SK-N-SH (cell line): Measurements from ENCODE around the gene KIF2A. TPM values are rescaled to one million over a fixed set of nuclear protein-coding genes. Genes with fewer than 3 reads are reported as not detected.

Experiments
- CTCF ChIA-PET: fragments of 300-600, 350-600 bp; formaldehyde crosslinking; extraction: SDS; loops from one replicate; lab custom pipeline; 2021; lab: Yijun Ruan, JAX
- POLR2A ChIA-PET: fragments of 350-600 bp; sonication (Branson Sonifier 250); formaldehyde crosslinking; extraction: SDS; loops from one replicate; lab custom pipeline; 2020; ENCODE audit warnings: antibody characterized with exemption, inconsistent platforms; lab: Yijun Ruan, JAX
- DNase-seq: peaks from one replicate; pipeline ENCODE4 v3.0.0; 2012
- H2AFZ ChIP-seq: fragments of 200-600 bp; sonication (generic); 2 replicates; pipeline ENCODE4 v1.8.1; 2016; ENCODE audit warnings: antibody characterized with exemption, mild to moderate bottlenecking, low read depth
- H3F3A ChIP-seq: fragments of 200-600 bp; sonication (generic); replicated peaks from 2 replicates; pipeline ENCODE3; 2016; ENCODE audit warnings: antibody characterized with exemption, mild to moderate bottlenecking; ENCODE audit not compliant: insufficient read depth
- H3K27ac ChIP-seq, 2 experiments: fragments of 200-500 bp in 1 of 2; fragments of 200-600 bp in 1 of 2; sonication (Bioruptor generic) in 1 of 2; sonication (generic), shearing (Covaris generic) in 1 of 2; 2 replicates each; pipeline versions ENCODE4 v1.5.1 to v1.6.1; 2014 to 2016; ENCODE audit warnings: low read depth in 2 of 2, inconsistent platforms in 1 of 2, low read length in 1 of 2, mild to moderate bottlenecking in 1 of 2, mixed read lengths in 1 of 2
- H3K27me3 ChIP-seq: fragments of 200-600 bp; sonication (generic), shearing (Covaris generic); 2 replicates; pipeline ENCODE4 v1.6.1; 2016; ENCODE audit warnings: mixed run types; ENCODE audit not compliant: insufficient read depth
- H3K36me3 ChIP-seq, 2 experiments: fragments of 200-500 bp in 1 of 2; fragments of 200-600 bp in 1 of 2; sonication (Bioruptor generic) in 1 of 2; sonication (generic) in 1 of 2; replicated peaks in 1 of 2; 2 replicates each; pipeline versions ENCODE3 to v1.5.1; 2014 to 2016; ENCODE audit warnings: low read length in 1 of 2, mild to moderate bottlenecking in 1 of 2; ENCODE audit not compliant: insufficient read depth in 2 of 2, control insufficient read depth in 1 of 2
- H3K4me1 ChIP-seq, 2 experiments: fragments of 200-500 bp in 1 of 2; fragments of 200-600 bp in 1 of 2; sonication (Bioruptor generic) in 1 of 2; sonication (generic), shearing (Covaris generic) in 1 of 2; 2 replicates each; pipeline versions ENCODE4 v1.5.1 to v1.6.1; 2014 to 2016; ENCODE audit warnings: low read depth in 1 of 2, low read length in 1 of 2, mixed run types in 1 of 2; ENCODE audit not compliant: insufficient read depth in 2 of 2, control insufficient read depth in 1 of 2
- H3K4me2 ChIP-seq: fragments of 200-600 bp; sonication (generic), shearing (Covaris generic); 2 replicates; pipeline ENCODE4 v1.6.1; 2017; ENCODE audit warnings: mixed run types
- H3K4me3 ChIP-seq, 2 experiments: fragments of 200-500 bp in 1 of 2; fragments of 200-600 bp in 1 of 2; sonication (Bioruptor generic) in 1 of 2; sonication (generic), shearing (Covaris generic) in 1 of 2; 2 replicates each; pipeline versions ENCODE4 v1.5.1 to v1.8.1; 2014 to 2016; ENCODE audit warnings: low read depth in 2 of 2, inconsistent platforms in 1 of 2, low read length in 1 of 2, mild to moderate bottlenecking in 1 of 2, mixed read lengths in 1 of 2, moderate library complexity in 1 of 2
- H3K79me2 ChIP-seq: fragments of 200-600 bp; sonication (generic); 2 replicates; pipeline ENCODE4 v1.8.1; 2017; ENCODE audit warnings: mild to moderate bottlenecking; ENCODE audit not compliant: insufficient read depth
- H3K9ac ChIP-seq: fragments of 200-600 bp; sonication (generic); 2 replicates; pipeline ENCODE4 v1.6.1; 2017; ENCODE audit warnings: mixed run types
- H3K9me2 ChIP-seq: fragments of 200-600 bp; sonication (generic); 2 replicates; pipeline ENCODE4 v1.6.1; 2017; ENCODE audit warnings: mixed run types
- H3K9me3 ChIP-seq: fragments of 200-600 bp; sonication (generic); 2 replicates; pipeline ENCODE4 v1.6.1; 2017; ENCODE audit warnings: mixed run types, mild to moderate bottlenecking, moderate library complexity
- H4K20me1 ChIP-seq: fragments of 200-600 bp; sonication (generic); 2 replicates; pipeline ENCODE4 v1.6.1; 2017; ENCODE audit warnings: mild to moderate bottlenecking, mixed run types; ENCODE audit not compliant: insufficient read depth
- CHD2 ChIP-seq: fragments of 150-350 bp; IDR thresholded peaks from 2 replicates; pipeline ENCODE4 v1.6.1; 2018; ENCODE audit warnings: low read length; ENCODE audit not compliant: partially characterized antibody
- ELF1 ChIP-seq: IDR thresholded peaks from 2 replicates; pipeline ENCODE4 v1.4.0; 2012
- FOXJ3 ChIP-seq: sonication (generic); formaldehyde crosslinking; IDR thresholded peaks from 2 replicates; pipeline ENCODE4 v1.5.1; 2020; ENCODE audit warnings: mild to moderate bottlenecking, missing genetic modification reagents
- FOXM1 ChIP-seq: IDR thresholded peaks from 2 replicates; pipeline ENCODE4 v1.4.0; 2012; ENCODE audit warnings: low read depth, mild to moderate bottlenecking
- GABPA ChIP-seq: IDR thresholded peaks from 2 replicates; pipeline ENCODE4 v1.4.0; 2012; ENCODE audit warnings: low read depth, mild to moderate bottlenecking
- GATA2 ChIP-seq: sonication (generic); formaldehyde crosslinking; IDR thresholded peaks from 2 replicates; pipeline ENCODE4 v1.5.0; 2020; ENCODE audit warnings: mild to moderate bottlenecking, missing genetic modification reagents
- IRF3 ChIP-seq: fragments of 150-350 bp; IDR thresholded peaks from 2 replicates; pipeline ENCODE4 v1.6.1; 2016; ENCODE audit warnings: mild to moderate bottlenecking, low read depth, low read length
- MEF2A ChIP-seq: IDR thresholded peaks from 2 replicates; pipeline ENCODE4 v1.4.0; 2012; ENCODE audit warnings: low read depth, borderline replicate concordance
- MXI1 ChIP-seq: IDR thresholded peaks from 2 replicates; pipeline ENCODE4 v1.6.1; 2012; ENCODE audit warnings: mild to moderate bottlenecking, low read depth, low read length, improper control_type of control experiment
- NFIC ChIP-seq: IDR thresholded peaks from 2 replicates; pipeline ENCODE4 v1.4.0; 2012; ENCODE audit warnings: borderline replicate concordance
- NRF1 ChIP-seq: IDR thresholded peaks from 2 replicates; pipeline ENCODE4 v1.6.1; 2012; ENCODE audit warnings: low read depth, mild to moderate bottlenecking, low read length
- POLR2AphosphoS5 ChIP-seq: IDR thresholded peaks from 2 replicates; pipeline ENCODE4 v1.6.1; 2012; ENCODE audit warnings: low read depth, low read length
- RCOR1 ChIP-seq: fragments of 150-350 bp; IDR thresholded peaks from 2 replicates; pipeline ENCODE4 v1.6.1; 2017; ENCODE audit warnings: antibody characterized with exemption, low read length
- RFX5 ChIP-seq: IDR thresholded peaks from 2 replicates; pipeline ENCODE4 v1.6.1; 2012; ENCODE audit warnings: mild to moderate bottlenecking, improper control_type of control experiment, low read length
- SIN3A ChIP-seq: IDR thresholded peaks from 2 replicates; pipeline ENCODE4 v1.6.1; 2012; ENCODE audit warnings: low read depth, mild to moderate bottlenecking, low read length, moderate library complexity, borderline replicate concordance
- TAF1 ChIP-seq: IDR thresholded peaks from 2 replicates; pipeline ENCODE4 v1.6.1; 2012; ENCODE audit warnings: low read depth, mild to moderate bottlenecking, low read length, moderate library complexity, borderline replicate concordance
- TCF12 ChIP-seq: IDR thresholded peaks from 2 replicates; pipeline ENCODE4 v1.4.0; 2012
- TEAD4 ChIP-seq: IDR thresholded peaks from 2 replicates; pipeline ENCODE4 v1.4.0; 2012; ENCODE audit warnings: mild to moderate bottlenecking, borderline replicate concordance; ENCODE audit not compliant: insufficient read depth
- YY1 ChIP-seq: IDR thresholded peaks from 2 replicates; pipeline ENCODE4 v1.4.0; 2012; ENCODE audit warnings: low read depth, mild to moderate bottlenecking
- WGBS: methylation state at CpG from one replicate; pipeline ENCODE4 v1.1.6; 2017; ENCODE audit warnings: low lambda C conversion rate; 5-methylcytosine and 5-hydroxymethylcytosine counted together
- polyA plus RNA-seq, 3 experiments: library from polyadenylated mRNA; depleted of rRNA; stranded (reverse); fragments of >200 nt; gene quantifications; 2 replicates each; pipeline ENCODE4 v1.2.3, GENCODE V29; 2012
- TF ChIP-seq, protein P1 (sequence below): IDR thresholded peaks from 2 replicates; pipeline ENCODE4 v1.6.1; 2012; ENCODE audit warnings: mild to moderate bottlenecking, low read depth, low read length, moderate library complexity
- TF ChIP-seq, protein P2 (sequence below): IDR thresholded peaks from 2 replicates; pipeline ENCODE4 v1.4.0; 2012; ENCODE audit warnings: low read depth, borderline replicate concordance

The KIF2A gene
- polyA plus RNA-seq, 1 of the 3 experiments (the other 2 are of a cell fraction): 14.3 TPM

DNA sequence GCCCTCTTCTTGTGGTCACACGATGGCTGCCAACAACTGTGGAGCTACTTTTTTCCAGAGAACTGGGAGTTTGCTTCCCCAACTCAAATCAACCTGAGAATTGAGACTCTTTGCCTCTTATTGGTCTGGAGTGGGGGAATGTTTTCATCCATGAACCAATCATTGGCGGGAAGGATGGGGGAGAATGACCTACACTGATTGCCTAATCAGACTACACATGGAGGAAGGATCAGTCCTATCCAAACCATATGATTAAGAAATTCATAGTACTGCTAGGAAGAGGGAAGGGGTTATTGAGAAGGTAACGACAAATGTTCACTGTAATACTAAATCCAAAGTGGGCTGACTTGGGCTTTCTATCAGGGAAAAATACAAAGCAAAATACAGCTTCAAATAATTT is 7.9 kb upstream of the KIF2A start:
- H3K27ac ChIP-seq: no peak overlapping the region
- WGBS: 49% methylated on average over 3 of the region's 3 CpGs
- no peak overlapping the region for H2AFZ ChIP-seq
- TF ChIP-seq TAF1: no peak
- no peak for TF ChIP-seq FOXJ3 (CRISPR knock-in tag)
- no peak for TF ChIP-seq YY1
- TF ChIP-seq MXI1: no peak
- TF ChIP-seq FOXM1: no peak
- no peak for TF ChIP-seq ELF1
- TF ChIP-seq, protein P1, sequence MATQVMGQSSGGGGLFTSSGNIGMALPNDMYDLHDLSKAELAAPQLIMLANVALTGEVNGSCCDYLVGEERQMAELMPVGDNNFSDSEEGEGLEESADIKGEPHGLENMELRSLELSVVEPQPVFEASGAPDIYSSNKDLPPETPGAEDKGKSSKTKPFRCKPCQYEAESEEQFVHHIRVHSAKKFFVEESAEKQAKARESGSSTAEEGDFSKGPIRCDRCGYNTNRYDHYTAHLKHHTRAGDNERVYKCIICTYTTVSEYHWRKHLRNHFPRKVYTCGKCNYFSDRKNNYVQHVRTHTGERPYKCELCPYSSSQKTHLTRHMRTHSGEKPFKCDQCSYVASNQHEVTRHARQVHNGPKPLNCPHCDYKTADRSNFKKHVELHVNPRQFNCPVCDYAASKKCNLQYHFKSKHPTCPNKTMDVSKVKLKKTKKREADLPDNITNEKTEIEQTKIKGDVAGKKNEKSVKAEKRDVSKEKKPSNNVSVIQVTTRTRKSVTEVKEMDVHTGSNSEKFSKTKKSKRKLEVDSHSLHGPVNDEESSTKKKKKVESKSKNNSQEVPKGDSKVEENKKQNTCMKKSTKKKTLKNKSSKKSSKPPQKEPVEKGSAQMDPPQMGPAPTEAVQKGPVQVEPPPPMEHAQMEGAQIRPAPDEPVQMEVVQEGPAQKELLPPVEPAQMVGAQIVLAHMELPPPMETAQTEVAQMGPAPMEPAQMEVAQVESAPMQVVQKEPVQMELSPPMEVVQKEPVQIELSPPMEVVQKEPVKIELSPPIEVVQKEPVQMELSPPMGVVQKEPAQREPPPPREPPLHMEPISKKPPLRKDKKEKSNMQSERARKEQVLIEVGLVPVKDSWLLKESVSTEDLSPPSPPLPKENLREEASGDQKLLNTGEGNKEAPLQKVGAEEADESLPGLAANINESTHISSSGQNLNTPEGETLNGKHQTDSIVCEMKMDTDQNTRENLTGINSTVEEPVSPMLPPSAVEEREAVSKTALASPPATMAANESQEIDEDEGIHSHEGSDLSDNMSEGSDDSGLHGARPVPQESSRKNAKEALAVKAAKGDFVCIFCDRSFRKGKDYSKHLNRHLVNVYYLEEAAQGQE: no peak
- no peak for TF ChIP-seq MEF2A
- TF ChIP-seq RFX5: no peak
- no peak for TF ChIP-seq GABPA
- TF ChIP-seq TCF12: no peak
- TF ChIP-seq, all 33 proteins: peak for 0
- Histone ChIP-seq H4K20me1 (no peaks in the 10 kb centered on the region), H3K79me2 (no peaks in the 10 kb centered on the region), H3K9me2 (no peaks in the 10 kb centered on the region), H3F3A (no peaks in the 10 kb centered on the region), H3K36me3 (no peaks in the 10 kb centered on the region), H3K4me1 (no peaks in the 10 kb centered on the region), H3K9ac (no peak overlapping the region), H3K4me3 (no peak overlapping the region), H3K4me2 (no peak overlapping the region), H3K9me3 (no peaks in the 10 kb centered on the region), H3K27me3 (no peaks in the 10 kb centered on the region)
- ChIA-PET CTCF (interaction anchor here (1.2 to 1.5 kb wide), 2 partner anchors 11 to 12 kb away, joined by 3 to 5 read pairs; no protein-coding TSS in a partner anchor), POLR2A (no interaction called here)
- no peak for DNase-seq

DNA sequence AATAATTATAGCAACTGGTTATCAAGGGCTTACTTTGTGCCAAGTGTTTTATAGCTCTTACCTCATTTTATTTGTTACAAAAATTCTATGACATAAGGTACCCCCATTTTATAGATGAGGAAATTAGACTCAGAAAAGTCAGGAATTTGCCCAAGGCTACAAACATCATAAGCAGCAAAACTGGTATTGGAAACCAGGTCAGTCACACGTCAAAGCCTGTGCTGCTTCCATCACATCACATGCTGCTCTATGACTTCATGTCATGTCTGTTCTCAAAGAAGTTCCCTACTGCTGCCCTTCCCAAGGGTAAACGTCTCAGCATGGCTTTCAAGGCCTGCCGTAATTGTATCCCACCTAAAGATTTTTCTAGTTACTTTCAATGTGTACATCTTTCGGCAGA is 6.9 kb upstream of the KIF2A start:
- Histone ChIP-seq H3K9ac (no peak overlapping the region), H3K4me3 (no peak overlapping the region), H3K9me3 (no peaks in the 10 kb centered on the region), H3K27ac (no peak overlapping the region), H3K36me3 (no peaks in the 10 kb centered on the region), H4K20me1 (no peaks in the 10 kb centered on the region), H3K9me2 (no peaks in the 10 kb centered on the region), H3K4me1 (no peaks in the 10 kb centered on the region), H2AFZ (no peak overlapping the region), H3K79me2 (no peaks in the 10 kb centered on the region), H3K27me3 (no peaks in the 10 kb centered on the region), H3F3A (no peaks in the 10 kb centered on the region), H3K4me2 (no peak overlapping the region)
- ChIA-PET POLR2A (no interaction called here), CTCF (no interaction called here)
- DNase-seq: no peak
- TF ChIP-seq CHD2 (no peak), FOXM1 (no peak), MEF2A (no peak), NRF1 (no peak), YY1 (no peak), IRF3 (no peak), POLR2AphosphoS5 (no peak), GATA2 (no peak), RCOR1 (no peak), FOXJ3 (CRISPR knock-in tag) (no peak), SIN3A (no peak), NFIC (no peak), TEAD4 (no peak)
- TF ChIP-seq, protein P2, sequence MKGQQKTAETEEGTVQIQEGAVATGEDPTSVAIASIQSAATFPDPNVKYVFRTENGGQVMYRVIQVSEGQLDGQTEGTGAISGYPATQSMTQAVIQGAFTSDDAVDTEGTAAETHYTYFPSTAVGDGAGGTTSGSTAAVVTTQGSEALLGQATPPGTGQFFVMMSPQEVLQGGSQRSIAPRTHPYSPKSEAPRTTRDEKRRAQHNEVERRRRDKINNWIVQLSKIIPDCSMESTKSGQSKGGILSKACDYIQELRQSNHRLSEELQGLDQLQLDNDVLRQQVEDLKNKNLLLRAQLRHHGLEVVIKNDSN: no peak
- TF ChIP-seq, all 33 proteins: peak for 0
- 74% methylated on average over 4 of the region's 4 CpGs for WGBS
